CD4-positive, alpha-beta memory T cell (primary cell): ENCODE data around the gene MYH7. TPM values are rescaled to one million over a fixed set of nuclear protein-coding genes. Genes with fewer than 3 reads are reported as not detected.

Experiments
- CTCF ChIA-PET: fragments of 350-600 bp; sonication (Branson Sonifier 250); formaldehyde crosslinking; loops from one replicate; lab custom pipeline; 2021; ENCODE audit warnings: inconsistent platforms; ENCODE audit not compliant: partially characterized antibody; lab: Charles Lee
- POLR2A ChIA-PET: fragments of 350-600 bp; sonication (Branson Sonifier 250); formaldehyde crosslinking; loops from one replicate; lab custom pipeline; 2021; ENCODE audit not compliant: partially characterized antibody; lab: Charles Lee
- DNase-seq, 5 donors: peaks; one replicate each; pipeline versions ENCODE4 v3.0.0 to v3.0.0-alpha.2; 2020 to 2022; ENCODE audit warnings: mixed read lengths in 1 of 5
- H3K27ac ChIP-seq: one replicate; pipeline ENCODE4 v1.7.0; 2013; ENCODE audit warnings: low read depth, low read length
- H3K27me3 ChIP-seq: 2 replicates; pipeline ENCODE4 v1.7.0; 2013; ENCODE audit warnings: mild to moderate bottlenecking, low read length, moderate library complexity; ENCODE audit not compliant: insufficient read depth
- H3K36me3 ChIP-seq: 2 replicates; pipeline ENCODE4 v1.7.0; 2013; ENCODE audit warnings: mild to moderate bottlenecking, low read length, moderate library complexity; ENCODE audit not compliant: insufficient read depth
- H3K4me1 ChIP-seq: 2 replicates; pipeline ENCODE4 v1.7.0; 2013; ENCODE audit warnings: mild to moderate bottlenecking, low read length, moderate library complexity; ENCODE audit not compliant: insufficient read depth
- H3K4me3 ChIP-seq, 2 donors: one replicate each; pipeline ENCODE4 v1.7.0; 2013; ENCODE audit warnings: low read length in 2 of 2, mild to moderate bottlenecking in 1 of 2
- H3K9me3 ChIP-seq, 2 donors: one replicate each; pipeline ENCODE4 v1.7.0; 2013; ENCODE audit warnings: low read length in 2 of 2, control low read depth in 1 of 2; ENCODE audit not compliant: control insufficient read depth in 1 of 2
- H3K27ac Mint-ChIP-seq, 7 donors: one replicate each; pipeline ENCODE4 v1.8.0; 2020 to 2021; ENCODE audit warnings: mixed read lengths in 7 of 7, mild to moderate bottlenecking in 6 of 7, inconsistent platforms in 3 of 7, moderate library complexity in 3 of 7
- H3K27me3 Mint-ChIP-seq, 2 donors: one replicate each; pipeline ENCODE4 v1.8.0; 2020 to 2021; ENCODE audit warnings: mixed read lengths in 2 of 2
- H3K36me3 Mint-ChIP-seq, 2 donors: one replicate each; pipeline ENCODE4 v1.8.0; 2020 to 2021; ENCODE audit warnings: mixed read lengths in 2 of 2, inconsistent platforms in 1 of 2, mild to moderate bottlenecking in 1 of 2
- H3K4me1 Mint-ChIP-seq, 4 donors: one replicate each; pipeline ENCODE4 v1.8.0; 2020 to 2021; ENCODE audit warnings: mixed read lengths in 4 of 4, mild to moderate bottlenecking in 1 of 4
- H3K4me3 Mint-ChIP-seq, 8 donors: one replicate each; pipeline ENCODE4 v1.8.0; 2020 to 2021; ENCODE audit warnings: mixed read lengths in 8 of 8, mild to moderate bottlenecking in 7 of 8, moderate library complexity in 6 of 8, inconsistent platforms in 3 of 8
- H3K9me3 Mint-ChIP-seq, 8 donors: one replicate each; pipeline ENCODE4 v1.8.0; 2020 to 2021; ENCODE audit warnings: mixed read lengths in 8 of 8, mild to moderate bottlenecking in 5 of 8, inconsistent platforms in 3 of 8, moderate library complexity in 1 of 8
- intact Hi-C: fragments of 100-400 bp; cut with micrococcal nuclease; formaldehyde crosslinking; loops from one replicate; pipeline ENCODE4 v1.15.1; 2023
- polyA plus RNA-seq, 2 donors: library from polyadenylated mRNA; unstranded; fragments of 300-500 nt; fragmentation: Illumina TruSeq; gene quantifications; one replicate each; pipeline ENCODE4 v1.2.3, GENCODE V29; 2021
- total RNA-seq, 2 experiments: library from RNA; stranded (reverse); gene quantifications; one replicate each; pipeline ENCODE4 v1.2.3, GENCODE V29; 2021

MYH7 gene
- total RNA-seq = not detected
- not detected for polyA plus RNA-seq

DNA sequence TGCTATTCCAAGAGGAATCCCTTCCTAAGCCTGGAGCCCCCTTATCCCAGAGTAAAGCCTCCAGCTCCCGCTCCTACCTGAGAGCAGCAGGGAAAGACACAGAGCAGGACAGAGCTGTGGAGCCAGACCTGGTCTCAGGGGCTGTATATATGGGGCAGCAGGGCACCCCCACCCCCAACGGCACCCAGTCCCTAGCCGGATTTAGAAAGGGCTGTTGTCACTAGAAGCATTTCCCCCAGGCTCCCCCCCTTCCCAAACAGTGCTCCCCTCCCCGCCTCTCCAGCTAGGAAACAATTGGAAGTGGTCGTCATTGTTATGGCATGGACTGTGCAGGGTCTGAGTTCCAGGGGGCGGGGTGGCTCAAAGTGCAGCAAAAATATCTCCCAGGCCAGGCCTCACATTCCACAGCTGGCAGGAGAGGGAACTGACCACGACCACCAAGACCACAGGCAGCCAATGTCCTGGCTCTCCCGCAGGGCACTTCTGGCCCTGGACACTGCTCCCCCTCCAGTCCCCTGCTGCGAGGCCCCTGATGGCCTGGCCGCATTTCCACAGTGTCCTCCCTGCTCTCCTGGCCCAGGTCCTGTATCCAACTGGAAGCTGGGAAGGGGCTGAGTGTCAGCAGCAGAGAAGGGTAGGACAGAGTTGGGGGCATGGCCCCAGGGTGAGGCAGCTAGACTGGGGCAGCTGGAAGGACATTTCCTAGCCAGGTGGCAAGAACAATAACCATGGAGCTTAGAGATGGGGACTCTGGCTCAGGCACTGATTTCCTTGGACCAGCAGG is at the start of gene MYH7:
Gene MYH7, minus strand, starts transcription at position 118 of the 784 bp plus-strand sequence. CDS start 1,928 bp downstream, outside the sequence.
- POLR2A ChIA-PET = no interaction called here
- Histone ChIP-seq H3K9me3 (no peaks in the 10 kb centered on the region), H3K4me1 (no peaks in the 10 kb centered on the region), H3K36me3 (no peaks in the 10 kb centered on the region), H3K27me3 (no peaks in the 10 kb centered on the region), H3K4me3 (no peak within 1 kb of the TSS), H3K27ac (no peak within 1 kb of the TSS)
- Mint-ChIP-seq H3K27ac (no peak within 1 kb of the TSS), H3K27me3 (peaks cover 3 to 5% of the 10 kb centered on the region in 2 donors), H3K4me3 (no peak within 1 kb of the TSS), H3K4me1 (no peaks in the 10 kb centered on the region), H3K36me3 (no peaks in the 10 kb centered on the region), H3K9me3 (no peaks in the 10 kb centered on the region)
- no peak for DNase-seq
- intact Hi-C loops = no loop called here
- CTCF ChIA-PET = interaction anchor here (1.0 kb wide), 1 partner anchor 358 kb away, joined by 3 read pairs; no protein-coding TSS in a partner anchor

DNA sequence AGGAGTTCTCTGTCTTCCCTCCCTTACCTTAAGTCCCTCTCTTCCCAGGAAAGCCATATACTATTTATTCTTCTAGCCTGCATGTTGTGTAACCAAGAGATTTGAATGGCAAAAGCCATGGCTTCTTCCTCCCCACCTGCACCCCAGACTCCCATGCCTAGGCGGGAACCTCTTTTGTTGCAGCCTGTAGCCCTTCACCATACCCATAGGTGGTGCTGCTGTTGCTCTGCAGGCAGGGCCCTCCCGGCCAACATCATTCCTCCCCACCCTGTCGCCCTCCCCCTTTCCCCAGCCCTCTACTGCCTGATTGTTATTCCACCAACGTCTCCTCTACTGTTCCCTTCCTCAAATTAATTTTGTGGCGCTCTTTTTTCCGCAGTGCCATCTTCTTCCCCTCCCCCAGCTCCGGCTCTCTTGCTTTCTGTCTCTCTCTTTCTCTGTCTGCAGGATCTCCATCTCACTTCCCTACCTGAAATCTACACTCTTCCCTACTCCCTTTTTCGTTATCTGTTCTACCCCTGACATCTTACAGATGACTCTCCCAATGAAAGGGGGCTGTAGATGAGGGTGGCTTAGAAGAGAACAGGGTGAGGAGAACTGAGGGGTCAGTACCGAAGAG is 47.9 kb upstream of the MYH7 start:
- intact Hi-C loops = no loop called here
- Histone ChIP-seq H3K27me3 (no peaks in the 10 kb centered on the region), H3K4me1 (no peaks in the 10 kb centered on the region), H3K36me3 (peaks cover 16% of the 10 kb centered on the region), H3K4me3 (no peak overlapping the region), H3K27ac (no peak overlapping the region), H3K9me3 (no peaks in the 10 kb centered on the region)
- Mint-ChIP-seq H3K27ac (no peak overlapping the region), H3K9me3 (no peaks in the 10 kb centered on the region), H3K36me3 (peaks cover 45 to 50% of the 10 kb centered on the region in 2 donors), H3K4me3 (no peak overlapping the region), H3K27me3 (no peaks in the 10 kb centered on the region), H3K4me1 (peaks cover 0 to 4% (median 2%) of the 10 kb centered on the region in 4 donors)
- DNase-seq = no peak
- ChIA-PET POLR2A (no interaction called here), CTCF (interaction anchor here (4.3 kb wide), 1 partner anchor 76 kb away, joined by 22 read pairs; no protein-coding TSS in a partner anchor)

DNA sequence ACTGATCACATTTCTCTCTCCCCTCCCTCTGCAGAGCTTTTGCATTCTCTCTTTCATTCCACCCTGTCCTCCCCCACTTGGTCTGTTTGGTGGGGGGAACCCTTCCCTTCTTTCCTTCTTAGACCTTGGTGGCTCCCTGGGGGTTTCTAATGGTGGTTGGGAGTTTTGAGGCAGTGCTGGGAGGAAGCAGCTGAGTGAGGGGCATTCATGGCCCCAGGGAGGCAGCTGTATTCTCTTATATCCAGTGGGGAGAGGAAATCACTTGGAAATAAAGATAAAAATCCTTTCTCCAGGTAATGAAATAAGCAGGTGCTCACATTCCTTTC is 47.3 kb upstream of the MYH7 start:
- peaks cover 43 to 55% of the 10 kb centered on the region in 2 donors for H3K36me3 Mint-ChIP-seq
- H3K4me3 ChIP-seq = no peak overlapping the region
- ChIA-PET POLR2A (no interaction called here), CTCF (interaction anchor here (4.3 kb wide), 1 partner anchor 77 kb away, joined by 22 read pairs; no protein-coding TSS in a partner anchor)
- no peak overlapping the region for H3K27ac Mint-ChIP-seq
- H3K27me3 ChIP-seq = no peaks in the 10 kb centered on the region
- no peaks in the 10 kb centered on the region for H3K9me3 Mint-ChIP-seq
- no peaks in the 10 kb centered on the region for H3K27me3 Mint-ChIP-seq
- peaks cover 0 to 7% (median 4%) of the 10 kb centered on the region in 4 donors for H3K4me1 Mint-ChIP-seq
- H3K4me1 ChIP-seq = peaks cover 5% of the 10 kb centered on the region
- H3K27ac ChIP-seq = no peak overlapping the region
- peaks cover 16% of the 10 kb centered on the region for H3K36me3 ChIP-seq
- no peak for DNase-seq
- H3K4me3 Mint-ChIP-seq = no peak overlapping the region
- intact Hi-C loops = no loop called here
- H3K9me3 ChIP-seq = no peaks in the 10 kb centered on the region

DNA sequence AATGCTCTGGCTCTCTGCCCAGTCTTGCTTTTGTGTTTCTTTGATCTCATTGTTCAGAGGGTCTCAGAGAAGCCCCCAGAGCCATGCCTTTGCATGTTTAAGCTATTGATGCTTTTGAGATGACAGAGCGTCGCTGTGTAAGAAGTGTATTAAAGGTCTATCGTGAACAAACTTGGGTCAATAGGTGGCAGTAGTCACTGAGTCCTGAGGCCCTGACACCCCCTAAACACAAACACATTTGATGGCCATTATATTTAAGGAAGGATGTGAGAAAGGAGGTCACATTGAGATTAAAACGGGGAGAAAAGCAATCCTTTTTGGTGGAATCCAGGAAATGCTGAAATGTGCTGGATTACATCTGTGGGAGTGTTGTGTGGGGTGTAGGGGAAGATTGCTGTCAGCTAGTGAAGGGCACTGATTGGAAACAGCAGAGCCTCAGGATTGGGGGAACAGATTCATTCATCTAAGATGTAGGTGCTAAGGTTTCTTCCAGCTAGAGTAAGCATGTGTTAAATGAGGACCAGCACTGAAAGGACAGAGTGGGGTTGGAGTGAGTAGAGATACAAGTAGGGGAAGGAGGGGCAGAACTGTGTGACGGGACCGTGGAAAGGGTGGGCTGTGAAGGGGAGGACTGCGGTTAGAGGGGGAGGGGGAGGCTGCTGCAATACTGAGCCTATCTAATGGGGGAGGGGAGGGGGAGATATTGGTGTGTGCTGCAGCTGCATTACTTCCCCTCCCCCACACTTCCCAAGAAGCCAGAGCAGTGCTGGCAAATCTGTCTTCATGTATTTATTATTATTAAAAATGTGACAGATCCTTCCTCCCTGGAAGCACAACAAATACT is 46.7 kb upstream of the MYH7 start:
- H3K9me3 Mint-ChIP-seq = no peaks in the 10 kb centered on the region
- peaks cover 22% of the 10 kb centered on the region for H3K36me3 ChIP-seq
- peak overlapping the region in 1 of 7 donors; percentile 81 for H3K27ac Mint-ChIP-seq

DNA sequence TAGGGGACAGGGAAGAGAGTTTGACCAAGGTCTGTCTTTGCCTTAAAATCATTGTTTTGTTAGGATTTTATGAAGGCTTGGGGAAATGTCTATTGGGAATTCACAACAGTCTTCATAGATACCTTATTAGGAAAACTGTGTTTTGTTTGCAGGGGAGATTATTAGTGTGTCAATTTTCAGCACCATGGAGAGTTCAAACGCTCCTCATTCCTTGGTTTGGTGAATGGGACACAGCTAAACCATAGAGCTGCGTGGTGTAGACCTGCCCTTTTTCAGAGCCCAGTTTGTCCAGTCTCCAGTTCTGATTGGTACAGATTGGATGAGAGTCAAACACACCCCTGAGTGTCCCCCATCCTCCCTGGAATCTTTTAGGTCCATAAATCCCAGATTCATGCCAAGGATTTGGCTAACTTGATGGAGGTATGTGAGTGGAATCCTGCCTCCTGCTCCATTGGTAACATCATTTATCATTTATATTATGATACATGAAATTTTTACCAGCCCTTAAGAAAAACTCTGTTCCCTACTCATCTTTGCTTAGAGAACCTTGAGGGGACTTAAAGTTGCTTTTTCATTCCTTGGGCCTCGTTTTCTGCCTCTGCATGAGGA is 46.0 kb upstream of the MYH7 start:
- H3K36me3 Mint-ChIP-seq = peaks cover 48 to 59% of the 10 kb centered on the region in 2 donors
- ChIA-PET CTCF (interaction anchor here (0.7 to 1.3 kb wide), 3 partner anchors 57 to 76 kb away, joined by 3 read pairs; no protein-coding TSS in a partner anchor), POLR2A (no interaction called here)
- peaks cover 4 to 11% (median 7%) of the 10 kb centered on the region in 4 donors for H3K4me1 Mint-ChIP-seq
- no peaks in the 10 kb centered on the region for H3K27me3 Mint-ChIP-seq
- H3K9me3 ChIP-seq = no peaks in the 10 kb centered on the region
- no peak overlapping the region for H3K27ac ChIP-seq
- intact Hi-C loops = no loop called here
- H3K36me3 ChIP-seq = peaks cover 26% of the 10 kb centered on the region
- H3K9me3 Mint-ChIP-seq = no peaks in the 10 kb centered on the region
- no peak for DNase-seq
- H3K4me1 ChIP-seq = peaks cover 8% of the 10 kb centered on the region
- H3K4me3 ChIP-seq = no peak overlapping the region
- H3K27ac Mint-ChIP-seq = no peak overlapping the region
- no peak overlapping the region for H3K4me3 Mint-ChIP-seq
- H3K27me3 ChIP-seq = no peaks in the 10 kb centered on the region

More for the DNA sequence above, 46.7 kb upstream of the MYH7 start:
- DNase-seq = no peak
- intact Hi-C loops = no loop called here
- ChIA-PET CTCF (interaction anchor here (0.7 to 4.3 kb wide), 3 partner anchors 56 to 77 kb away, joined by 3 to 22 read pairs (median 3); no protein-coding TSS in a partner anchor), POLR2A (no interaction called here)
- no peak overlapping the region for H3K4me3 ChIP-seq
- Mint-ChIP-seq H3K4me1 (peaks cover 2 to 10% (median 6%) of the 10 kb centered on the region in 4 donors), H3K27me3 (no peaks in the 10 kb centered on the region), H3K36me3 (peaks cover 49 to 60% of the 10 kb centered on the region in 2 donors), H3K4me3 (no peak overlapping the region)
- no peak overlapping the region for H3K27ac ChIP-seq
- H3K9me3 ChIP-seq = no peaks in the 10 kb centered on the region
- H3K4me1 ChIP-seq = peaks cover 8% of the 10 kb centered on the region
- H3K27me3 ChIP-seq = no peaks in the 10 kb centered on the region

DNA sequence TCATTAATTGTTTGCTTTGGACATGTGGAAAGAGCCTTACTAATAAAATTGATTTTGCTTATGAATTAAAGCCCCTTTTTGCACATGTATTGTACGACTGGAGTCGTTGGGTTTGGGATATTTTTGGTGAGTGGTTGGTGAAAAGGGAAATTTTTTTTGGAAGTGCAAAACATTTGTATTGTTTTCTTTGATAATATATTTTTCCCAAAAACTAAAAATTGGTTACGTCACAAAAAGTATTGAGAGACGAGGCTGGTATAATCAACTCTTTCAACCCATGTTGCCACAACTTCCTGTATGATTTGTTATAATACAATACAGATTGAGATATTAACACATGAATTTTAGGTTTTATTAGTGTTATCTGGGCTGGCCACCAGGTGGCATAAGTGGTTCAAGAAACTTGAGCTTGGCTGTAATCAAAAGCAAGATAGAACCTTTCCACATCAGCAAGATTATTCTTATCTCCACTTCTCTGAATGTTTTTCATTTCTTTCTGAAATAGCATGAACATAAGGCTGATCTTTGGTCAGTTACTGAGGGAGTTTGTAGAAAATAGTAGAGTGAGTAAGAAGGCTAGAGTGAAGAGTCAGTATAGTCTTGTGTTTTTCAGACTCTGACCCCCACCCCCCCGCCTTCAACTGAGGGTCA is 42.8 kb upstream of the MYH7 start:
- Histone ChIP-seq H3K36me3 (peaks cover 37% of the 10 kb centered on the region), H3K4me1 (peaks cover 8% of the 10 kb centered on the region), H3K27me3 (no peaks in the 10 kb centered on the region), H3K9me3 (no peaks in the 10 kb centered on the region), H3K4me3 (no peak overlapping the region), H3K27ac (no peak overlapping the region)
- H3K4me1 Mint-ChIP-seq = peaks cover 4 to 12% (median 5%) of the 10 kb centered on the region in 4 donors
- peaks cover 54 to 64% of the 10 kb centered on the region in 2 donors for H3K36me3 Mint-ChIP-seq
- no peak overlapping the region for H3K4me3 Mint-ChIP-seq
- H3K9me3 Mint-ChIP-seq = no peaks in the 10 kb centered on the region
- H3K27ac Mint-ChIP-seq = peak overlapping the region in 4 of 7 donors; percentile 0 to 83 (median 28)
- CTCF ChIA-PET = interaction anchor here (0.7 to 7.3 kb wide), 18 partner anchors 9 to 153 kb away, joined by 3 to 174 read pairs (median 5); partner anchors contain the start of genes AP1G2 and NGDN
- intact Hi-C loops = loop anchor here (1.0 kb wide), 2 partner anchors 61 to 84 kb away; no protein-coding TSS in a partner anchor
- POLR2A ChIA-PET = interaction anchor here (0.7 to 3.2 kb wide), 4 partner anchors 9 to 85 kb away, joined by 3 to 19 read pairs (median 4); partner anchors contain the start of gene NGDN
- H3K27me3 Mint-ChIP-seq = no peaks in the 10 kb centered on the region
- peak; percentile 67 to 73 (median 71) for DNase-seq
